ENCODE results near the gene KIF5A. TPM values are rescaled to one million over a fixed set of nuclear protein-coding genes. Genes with fewer than 3 reads are reported as not detected.
A peak's percentile ranks its signal among the peaks of the same experiment; 100 is the strongest.

KIF5A gene
- total RNA-seq, 1 experiment from 2014 or later: not detected

DNA sequence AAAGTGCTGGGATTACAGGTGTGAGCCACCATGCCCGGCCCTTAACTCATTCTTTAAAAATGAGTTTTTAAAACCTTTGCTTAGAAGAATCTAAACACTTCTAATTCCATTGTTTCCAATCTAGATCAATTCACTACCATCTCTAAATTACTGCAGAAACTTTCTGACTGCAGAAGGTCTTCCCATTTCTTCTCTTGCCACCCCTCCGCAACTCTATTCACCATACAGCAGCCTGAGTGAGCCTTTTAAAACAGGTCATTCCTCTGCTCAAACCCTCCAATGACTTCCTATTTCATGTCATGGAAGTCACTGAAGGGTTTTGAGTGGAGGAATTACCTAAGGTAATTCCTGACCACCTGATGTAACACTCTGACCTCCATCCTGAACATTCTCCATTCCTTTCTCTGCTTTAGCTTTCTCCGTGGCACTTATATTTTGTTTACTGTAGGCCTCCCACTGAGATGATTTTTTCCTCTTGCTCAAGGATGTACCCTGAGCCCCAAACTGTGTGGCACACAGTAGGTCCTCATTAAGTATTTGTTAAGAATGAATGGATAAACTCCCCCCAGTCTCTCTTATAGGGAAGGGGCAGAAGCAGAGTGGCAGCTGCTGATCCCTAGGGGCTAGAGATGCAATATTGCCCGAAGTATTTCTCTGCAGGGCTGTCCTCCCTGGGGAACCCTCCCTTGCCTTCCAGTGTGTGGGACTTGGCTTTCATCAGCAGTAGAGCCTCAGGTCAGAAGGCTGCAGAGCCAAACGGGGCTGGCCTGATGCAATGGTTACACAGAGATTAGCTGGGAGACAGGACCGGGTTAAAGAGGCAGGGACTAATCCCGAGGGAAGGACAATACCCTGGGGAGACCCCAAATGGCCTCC, 30.7 kb upstream of the KIF5A start:
- no peak for DNase-seq (ENCODE audit: low read depth)

DNA sequence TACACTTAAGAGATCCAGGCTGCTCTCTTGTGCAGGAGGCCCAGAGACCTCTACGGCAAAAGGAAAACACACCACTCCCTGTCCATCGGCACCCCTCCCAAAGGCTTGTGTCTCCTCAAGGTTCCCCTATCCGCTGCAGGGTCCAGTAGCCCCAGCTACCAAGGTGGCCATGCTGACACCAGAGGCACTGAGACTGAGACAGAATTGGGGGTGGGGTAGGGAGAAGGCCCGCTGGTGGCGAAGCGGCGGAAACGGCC, 30.1 kb upstream of the KIF5A start:
- DNase-seq (ENCODE audit: low read depth): peak; percentile 37

DNA sequence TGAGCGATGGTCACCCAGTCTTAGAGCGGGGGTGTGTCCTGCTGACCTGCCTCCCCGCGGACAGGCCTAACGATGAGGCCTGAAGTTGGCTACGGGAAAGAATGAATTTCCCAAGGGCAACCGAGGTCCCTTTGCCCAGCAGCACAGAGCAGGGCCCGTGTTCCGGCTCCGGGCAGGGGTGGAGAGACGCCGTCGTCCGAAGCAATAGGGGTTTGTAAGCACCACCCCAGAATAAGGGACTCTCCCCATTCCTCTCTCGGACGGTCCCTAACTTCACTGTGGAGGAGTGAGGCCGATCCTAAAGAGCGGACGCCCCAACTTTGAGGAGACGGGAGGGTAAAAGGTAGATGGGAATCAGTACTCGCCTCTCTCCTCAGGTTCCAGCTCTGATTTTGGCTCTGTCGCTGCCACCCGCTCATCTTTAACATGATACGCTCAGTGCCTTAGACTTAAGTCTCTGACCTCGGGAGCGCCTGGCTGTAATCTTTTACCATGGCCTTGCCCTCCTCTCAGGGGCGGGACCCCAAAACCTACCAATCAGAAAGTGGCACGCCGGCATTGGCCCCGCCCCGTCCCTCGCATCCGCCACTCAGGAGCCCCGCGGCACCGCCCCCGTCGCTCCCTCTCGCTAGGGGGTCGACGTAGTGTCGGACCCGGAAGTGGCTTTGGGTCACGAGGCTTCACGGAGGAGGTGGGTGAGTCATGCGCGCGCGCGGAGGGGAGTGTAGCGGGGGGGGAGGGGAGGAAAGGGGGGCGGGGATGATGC, 29.6 kb upstream of the KIF5A start, which contains the start of gene DDIT3:
Gene DDIT3, minus strand, starts transcription at position 462 of the 766 bp plus-strand sequence. CDS start 3,108 bp downstream, outside the sequence.
- peak; percentile 97 for DNase-seq (ENCODE audit: low read depth)

DNA sequence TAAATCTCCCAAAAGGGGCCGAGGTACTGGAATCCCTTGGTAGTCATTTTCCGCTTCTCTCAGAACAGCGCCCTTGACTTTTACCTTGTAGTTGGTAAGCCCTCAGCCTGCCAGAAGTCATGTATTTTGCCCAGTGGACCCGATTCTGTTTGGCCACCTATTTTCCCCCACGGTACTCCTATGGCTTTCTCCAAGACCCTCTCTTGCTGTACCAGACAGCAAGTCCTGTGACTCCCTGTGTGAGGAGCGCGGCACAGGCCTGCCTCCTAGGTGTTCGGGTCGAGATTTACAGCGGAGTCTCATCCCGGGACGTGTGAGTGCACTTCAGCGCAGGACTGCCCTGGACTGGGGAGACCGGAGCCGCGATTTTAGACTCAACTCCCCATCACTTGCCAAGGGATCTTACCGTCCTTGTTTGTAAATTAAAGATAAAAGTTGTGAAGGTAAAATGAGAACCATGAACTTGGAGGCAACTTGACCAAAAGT, 28.3 kb upstream of the KIF5A start:
- no peak for DNase-seq (ENCODE audit: low read depth)

DNA sequence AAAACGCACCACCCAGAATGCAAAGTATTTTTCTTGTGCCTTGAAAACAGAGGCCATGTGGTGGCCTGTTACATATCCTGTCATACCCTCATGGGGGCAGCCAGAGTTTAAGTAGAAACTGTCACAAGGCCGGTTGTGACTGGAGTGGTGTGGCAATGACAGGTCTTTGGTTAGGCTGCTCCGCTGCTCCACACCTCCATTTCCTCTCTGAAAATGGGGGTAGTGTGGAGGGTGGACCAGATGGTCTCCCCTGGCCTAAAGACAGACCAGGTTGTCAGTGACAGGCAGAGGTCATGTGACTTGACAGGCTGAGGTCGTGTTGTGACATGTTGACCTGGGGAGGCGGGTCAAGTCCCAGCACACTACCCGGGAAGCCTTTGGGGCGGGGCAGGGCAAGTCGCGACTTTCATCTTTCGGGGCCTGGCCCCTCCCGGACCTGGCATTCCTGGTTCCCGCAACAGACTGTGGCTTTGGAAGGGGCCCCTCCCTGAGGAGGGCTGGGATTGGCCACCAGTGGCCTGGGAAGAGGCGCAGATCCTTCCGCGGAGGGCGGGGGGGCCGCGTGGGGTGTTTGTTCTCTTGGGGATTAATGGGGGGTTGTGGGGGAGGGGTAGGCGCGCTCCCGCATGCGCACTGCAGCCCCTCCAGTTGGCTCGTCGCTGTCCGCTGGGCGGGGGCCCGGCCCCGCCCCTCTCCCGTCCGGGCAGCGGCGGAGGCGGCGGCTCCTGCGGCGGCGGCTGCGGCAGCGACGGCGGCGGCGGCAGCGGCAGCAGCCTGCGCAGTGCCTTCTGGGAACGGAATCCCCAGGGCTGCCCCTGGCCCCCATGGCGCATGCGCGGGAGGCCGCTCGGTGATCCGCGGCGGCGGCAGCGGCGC, 27.6 kb upstream of the KIF5A start, which contains the start of gene MBD6:
Gene MBD6, plus strand, starts transcription at position 814 of the 876 bp plus-strand sequence. CDS start 1,480 bp downstream, outside the sequence.
- DNase-seq (ENCODE audit: low read depth): peak; percentile 87

DNA sequence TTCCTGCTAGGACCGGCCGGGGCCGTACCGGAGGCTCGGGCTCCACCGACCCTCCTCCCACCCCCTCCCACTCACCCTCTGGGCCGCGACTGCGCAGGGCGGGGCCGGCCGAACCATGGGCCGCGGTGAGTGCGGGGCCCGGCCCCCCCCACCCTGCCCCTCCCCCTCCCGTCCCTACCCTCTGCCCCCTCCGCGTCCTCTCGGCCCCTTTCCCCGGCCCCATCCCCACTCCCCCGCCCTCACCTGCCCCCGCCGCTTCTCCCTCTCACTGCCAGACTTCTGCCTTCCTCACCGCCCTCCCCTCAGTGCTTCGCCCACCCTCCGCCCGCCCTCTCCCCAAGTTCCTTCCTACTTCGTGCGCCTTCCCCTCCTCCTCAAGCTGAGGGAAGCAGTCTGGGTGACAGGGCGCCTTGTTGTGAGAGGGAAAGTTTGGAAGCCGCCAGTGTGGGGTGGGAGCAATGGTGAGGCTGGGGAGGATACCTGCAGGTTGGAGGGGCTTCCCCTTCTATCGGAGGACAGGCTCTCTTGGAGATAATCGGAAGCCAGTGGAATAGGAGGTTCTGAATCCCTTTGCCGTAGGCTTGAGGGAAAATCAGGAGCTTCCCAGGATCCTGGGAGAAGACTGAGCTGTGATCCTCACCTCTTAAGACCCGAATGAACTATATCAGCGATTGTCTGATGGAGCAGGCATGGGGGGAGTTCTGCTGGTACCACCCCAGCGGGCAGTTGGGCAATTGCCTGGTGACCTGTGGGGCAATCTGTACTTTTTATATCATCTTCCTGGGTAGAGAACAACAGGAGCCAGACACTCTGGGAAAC, 26.7 kb upstream of the KIF5A start:
- peak; percentile 23 for DNase-seq (ENCODE audit: low read depth)

DNA sequence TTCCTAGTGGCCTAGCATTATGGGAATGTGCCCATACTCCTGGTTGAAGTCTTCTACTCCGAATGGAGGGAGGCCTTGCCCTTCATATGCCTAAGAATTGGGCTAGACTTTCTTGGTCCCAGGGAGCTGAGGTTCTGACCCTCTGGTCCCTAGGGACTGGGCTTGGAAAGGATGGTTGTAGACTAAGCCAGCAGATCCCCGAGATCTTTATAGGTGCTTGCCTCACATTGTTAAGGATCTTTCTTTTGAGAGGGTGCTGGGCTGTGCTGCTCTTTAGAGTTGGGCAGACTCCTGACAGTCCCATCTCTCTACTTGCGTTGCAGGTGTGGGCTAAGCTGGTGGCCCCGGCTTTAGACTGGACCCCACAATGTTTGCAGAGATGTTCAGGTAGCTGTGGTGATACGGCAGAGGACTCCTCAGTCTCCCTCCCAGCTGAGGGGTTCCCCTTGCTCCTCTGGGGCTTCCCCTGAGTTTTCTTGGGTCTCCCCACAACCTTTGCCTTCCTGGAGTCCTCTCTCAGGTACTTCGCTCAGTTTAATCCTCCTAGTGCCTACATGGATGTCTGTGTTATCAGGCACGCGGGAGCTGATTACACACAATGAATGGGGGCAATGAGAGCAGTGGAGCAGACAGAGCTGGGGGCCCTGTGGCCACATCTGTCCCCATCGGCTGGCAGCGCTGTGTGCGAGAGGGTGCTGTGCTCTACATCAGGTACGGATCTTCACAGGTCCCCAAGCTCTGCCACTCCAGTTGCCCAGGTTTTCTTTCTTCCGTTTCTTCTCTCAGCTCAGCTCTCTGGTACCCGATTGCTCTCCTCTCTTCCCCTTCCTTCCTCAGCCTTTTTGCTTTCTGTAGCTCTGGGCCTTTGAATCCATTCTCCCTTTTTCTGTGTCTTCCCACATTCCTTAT, 25.9 kb upstream of the KIF5A start:
- no peak for DNase-seq (ENCODE audit: low read depth)

DNA sequence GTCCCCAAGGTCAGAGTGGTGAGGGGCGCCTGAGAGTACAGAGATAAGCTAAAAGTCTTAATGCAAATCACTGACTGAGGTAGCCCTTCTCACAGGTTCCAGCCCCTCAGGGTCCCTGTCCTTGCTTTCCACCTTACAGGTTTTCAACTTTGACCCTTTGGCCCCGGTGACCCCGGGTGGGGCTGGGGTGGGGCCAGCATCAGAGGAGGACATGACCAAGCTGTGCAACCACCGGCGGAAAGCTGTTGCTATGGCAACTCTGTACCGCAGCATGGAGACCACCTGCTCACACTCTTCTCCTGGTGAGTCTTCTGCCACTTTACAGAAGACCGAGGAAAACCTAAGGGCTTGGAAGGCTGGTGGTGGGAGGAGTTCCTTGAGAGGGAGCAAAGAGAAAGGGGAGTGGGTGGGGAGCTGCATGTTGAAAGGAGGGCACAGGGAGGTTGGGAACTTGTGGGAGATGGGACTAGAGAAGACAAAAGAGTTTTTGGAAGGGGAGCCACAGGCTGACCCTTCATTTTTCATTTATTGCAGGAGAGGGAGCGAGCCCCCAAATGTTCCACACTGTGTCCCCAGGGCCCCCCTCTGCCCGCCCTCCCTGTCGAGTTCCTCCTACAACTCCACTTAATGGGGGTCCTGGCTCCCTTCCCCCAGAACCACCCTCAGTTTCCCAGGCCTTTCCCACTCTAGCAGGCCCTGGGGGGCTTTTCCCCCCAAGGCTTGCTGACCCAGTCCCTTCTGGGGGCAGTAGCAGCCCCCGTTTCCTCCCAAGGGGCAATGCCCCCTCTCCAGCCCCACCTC, 24.8 kb upstream of the KIF5A start:
- no peak for DNase-seq (ENCODE audit: low read depth)

DNA sequence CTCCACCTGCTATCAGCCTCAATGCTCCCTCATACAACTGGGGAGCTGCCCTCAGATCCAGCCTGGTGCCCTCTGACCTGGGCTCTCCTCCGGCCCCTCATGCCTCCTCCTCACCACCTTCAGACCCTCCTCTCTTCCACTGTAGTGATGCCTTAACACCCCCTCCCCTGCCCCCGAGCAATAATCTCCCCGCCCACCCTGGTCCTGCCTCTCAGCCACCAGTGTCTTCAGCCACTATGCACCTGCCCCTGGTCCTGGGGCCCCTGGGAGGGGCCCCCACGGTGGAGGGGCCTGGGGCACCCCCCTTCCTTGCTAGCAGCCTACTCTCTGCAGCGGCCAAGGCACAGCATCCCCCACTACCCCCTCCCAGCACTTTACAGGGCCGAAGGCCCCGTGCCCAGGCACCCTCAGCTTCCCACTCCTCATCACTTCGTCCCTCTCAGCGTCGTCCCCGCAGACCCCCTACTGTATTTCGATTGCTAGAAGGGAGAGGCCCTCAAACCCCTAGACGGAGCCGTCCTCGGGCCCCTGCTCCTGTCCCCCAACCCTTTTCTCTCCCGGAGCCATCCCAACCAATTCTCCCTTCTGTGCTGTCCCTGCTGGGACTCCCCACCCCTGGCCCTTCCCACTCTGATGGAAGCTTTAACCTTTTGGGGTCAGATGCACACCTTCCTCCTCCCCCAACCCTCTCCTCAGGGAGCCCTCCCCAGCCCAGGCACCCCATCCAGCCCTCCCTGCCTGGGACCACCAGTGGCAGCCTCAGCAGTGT, 24.0 kb upstream of the KIF5A start:
- no peak for DNase-seq (ENCODE audit: low read depth)

DNA sequence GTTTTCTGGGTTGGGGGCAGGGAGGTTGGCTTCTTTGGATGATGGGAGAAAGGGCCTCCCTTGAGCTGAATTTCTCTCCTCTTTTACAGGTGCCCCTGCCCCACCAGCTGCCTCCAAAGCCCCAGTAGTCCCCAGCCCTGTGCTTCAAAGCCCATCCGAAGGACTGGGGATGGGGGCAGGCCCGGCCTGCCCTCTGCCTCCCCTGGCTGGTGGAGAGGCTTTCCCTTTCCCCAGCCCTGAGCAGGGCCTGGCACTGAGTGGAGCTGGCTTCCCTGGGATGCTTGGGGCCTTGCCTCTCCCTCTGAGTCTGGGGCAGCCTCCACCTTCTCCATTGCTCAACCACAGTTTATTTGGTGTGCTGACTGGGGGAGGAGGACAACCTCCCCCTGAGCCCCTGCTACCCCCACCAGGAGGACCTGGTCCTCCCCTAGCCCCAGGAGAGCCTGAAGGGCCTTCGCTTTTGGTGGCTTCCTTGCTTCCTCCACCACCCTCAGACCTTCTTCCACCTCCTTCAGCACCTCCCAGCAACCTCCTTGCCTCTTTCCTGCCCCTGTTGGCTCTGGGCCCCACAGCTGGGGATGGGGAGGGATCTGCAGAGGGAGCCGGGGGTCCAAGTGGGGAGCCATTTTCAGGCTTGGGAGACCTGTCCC, 23.2 kb upstream of the KIF5A start:
- DNase-seq (ENCODE audit: low read depth): no peak

DNA sequence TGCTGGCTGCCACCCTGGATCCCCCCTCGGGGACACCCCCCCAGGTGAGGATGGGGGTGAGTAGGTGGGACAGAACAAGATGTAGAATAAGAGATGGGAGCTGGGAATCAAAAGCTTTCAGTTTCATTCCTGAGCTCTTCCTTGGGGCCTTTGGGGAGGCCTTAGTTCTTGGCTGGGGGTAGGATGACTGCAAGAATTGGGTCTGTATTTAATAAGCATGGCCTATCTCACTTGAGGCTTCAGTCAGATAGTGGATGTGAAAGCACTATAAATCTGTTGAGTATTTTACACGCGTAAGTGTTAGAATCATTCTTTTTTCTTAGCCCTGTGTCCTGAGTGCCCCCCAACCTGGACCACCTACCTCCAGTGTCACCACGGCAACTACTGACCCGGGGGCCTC, 22.7 kb upstream of the KIF5A start:
- DNase-seq (ENCODE audit: low read depth): no peak

DNA sequence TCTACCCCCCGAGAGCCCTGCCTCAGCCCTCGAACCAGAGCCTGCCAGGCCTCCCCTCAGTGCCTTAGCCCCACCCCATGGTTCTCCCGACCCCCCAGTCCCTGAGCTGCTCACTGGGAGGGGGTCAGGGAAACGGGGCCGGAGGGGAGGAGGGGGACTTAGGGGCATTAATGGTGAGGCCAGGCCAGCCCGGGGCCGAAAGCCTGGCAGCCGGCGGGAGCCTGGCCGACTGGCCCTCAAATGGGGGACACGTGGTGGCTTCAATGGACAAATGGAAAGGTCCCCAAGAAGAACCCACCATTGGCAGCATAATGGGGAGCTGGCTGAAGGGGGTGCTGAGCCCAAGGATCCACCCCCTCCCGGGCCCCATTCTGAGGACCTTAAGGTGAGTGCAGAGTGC, 21.7 kb upstream of the KIF5A start:
- no peak for DNase-seq (ENCODE audit: low read depth)

DNA sequence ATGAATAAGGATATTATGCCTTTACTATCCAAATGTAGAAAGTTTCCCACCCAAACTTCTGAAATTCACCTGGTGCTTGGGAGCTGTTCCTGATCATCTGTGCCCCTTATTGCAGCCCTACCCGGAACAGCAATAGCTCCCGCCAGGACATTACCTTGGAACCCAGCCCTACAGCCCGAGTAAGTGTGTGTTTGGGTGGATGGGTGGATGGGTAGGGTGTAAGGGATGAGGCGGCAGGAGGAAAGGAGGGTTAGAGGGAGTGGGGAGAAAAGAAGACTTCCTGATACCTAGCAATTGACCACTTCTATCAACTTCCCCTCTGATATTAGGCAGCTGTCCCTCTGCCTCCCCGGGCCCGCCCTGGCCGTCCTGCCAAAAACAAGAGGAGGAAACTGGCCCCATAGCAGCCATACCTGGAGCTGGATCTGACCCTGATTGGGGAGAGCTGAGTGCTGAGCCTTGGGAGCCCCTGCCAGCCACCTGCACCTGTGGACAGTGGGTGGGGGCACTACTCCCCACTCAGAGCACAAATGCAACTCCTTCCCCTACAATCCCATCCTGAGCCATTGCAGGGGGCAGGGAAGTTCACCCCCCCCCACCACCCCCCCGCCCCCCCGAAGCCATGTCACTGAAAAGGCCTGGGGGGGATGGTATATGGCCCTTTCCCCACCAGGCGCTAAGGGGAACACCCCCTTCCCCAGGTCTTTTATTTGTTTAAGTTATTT, 20.9 kb upstream of the KIF5A start:
- DNase-seq (ENCODE audit: low read depth): no peak

DNA sequence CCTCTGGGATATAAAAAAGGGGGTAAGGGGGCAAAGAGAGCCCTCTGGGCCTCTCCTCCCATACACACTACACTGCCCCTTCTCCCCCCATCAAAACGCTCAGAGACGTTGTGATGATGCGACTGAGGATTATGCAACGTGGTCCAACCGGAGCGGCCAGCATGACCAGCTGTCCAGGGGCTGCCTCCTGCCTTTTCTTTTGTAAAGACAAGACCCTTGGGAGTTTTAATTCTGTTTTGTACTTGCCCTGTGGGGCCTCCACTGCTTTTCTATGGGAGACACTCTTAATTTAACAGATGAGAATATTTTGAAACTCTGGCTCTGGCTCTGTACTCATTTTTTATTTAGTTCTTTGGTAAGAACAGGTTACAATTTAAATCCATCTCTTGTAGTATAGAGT, 20.0 kb upstream of the KIF5A start:
- no peak for DNase-seq (ENCODE audit: low read depth)

DNA sequence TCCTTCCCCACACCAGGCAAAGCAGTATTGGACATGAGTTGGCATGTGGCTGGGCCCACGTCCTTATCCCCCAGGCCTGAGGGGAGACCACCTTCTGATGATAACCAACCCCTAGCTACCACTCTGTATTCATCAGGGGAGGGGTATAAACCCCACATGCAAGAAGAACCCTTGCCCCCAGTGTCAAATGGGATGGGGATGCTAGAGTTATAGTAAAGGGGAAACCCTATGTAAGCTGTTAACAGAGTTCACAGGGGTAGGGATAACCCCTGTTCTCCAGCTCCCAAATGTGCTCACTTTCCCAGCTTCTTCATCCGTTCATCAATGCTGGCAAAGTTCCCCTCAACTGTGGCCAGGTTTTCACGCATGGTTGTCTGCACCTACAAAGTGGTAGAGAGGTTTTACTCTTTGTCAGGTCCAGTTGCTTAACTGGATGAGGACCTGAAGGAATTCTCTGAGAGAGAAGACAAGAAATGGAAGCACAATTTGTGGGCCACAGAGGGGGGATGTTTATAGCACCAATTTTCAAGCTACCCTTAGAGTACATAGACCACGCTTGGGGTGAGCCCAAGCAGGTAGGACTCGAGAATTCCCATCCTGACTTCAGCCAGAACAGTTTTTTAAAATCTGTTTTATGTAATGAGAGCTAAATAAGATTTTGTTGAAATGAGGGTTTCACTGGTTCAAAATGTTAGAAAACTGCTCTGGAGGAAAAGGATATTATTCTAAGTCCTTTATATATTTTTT, 19.3 kb upstream of the KIF5A start:
- DNase-seq (ENCODE audit: low read depth): no peak

DNA sequence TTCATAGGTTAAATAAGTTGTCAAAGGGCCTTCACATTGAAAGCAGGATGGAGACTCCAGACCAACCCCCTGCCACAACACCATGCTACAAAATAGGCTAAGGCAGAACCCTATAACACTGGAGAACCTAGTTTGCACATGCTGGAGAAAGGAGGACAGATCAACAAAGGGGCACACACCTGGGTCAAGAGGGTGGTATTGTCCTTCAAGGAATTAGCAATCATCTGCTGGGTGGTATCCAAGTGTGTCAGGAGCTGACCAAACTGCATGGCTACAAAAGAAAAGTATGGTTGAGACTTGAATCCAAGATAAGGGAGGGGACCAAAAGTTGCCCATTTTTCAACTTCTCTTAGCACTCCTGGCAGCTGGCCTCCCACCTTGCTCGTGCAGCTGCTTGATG, 18.0 kb upstream of the KIF5A start:
- no peak for DNase-seq (ENCODE audit: low read depth)

All from HT1080 (cell line).